Measurements from ENCODE around the gene ISOC1.

Gene ISOC1

DNA sequence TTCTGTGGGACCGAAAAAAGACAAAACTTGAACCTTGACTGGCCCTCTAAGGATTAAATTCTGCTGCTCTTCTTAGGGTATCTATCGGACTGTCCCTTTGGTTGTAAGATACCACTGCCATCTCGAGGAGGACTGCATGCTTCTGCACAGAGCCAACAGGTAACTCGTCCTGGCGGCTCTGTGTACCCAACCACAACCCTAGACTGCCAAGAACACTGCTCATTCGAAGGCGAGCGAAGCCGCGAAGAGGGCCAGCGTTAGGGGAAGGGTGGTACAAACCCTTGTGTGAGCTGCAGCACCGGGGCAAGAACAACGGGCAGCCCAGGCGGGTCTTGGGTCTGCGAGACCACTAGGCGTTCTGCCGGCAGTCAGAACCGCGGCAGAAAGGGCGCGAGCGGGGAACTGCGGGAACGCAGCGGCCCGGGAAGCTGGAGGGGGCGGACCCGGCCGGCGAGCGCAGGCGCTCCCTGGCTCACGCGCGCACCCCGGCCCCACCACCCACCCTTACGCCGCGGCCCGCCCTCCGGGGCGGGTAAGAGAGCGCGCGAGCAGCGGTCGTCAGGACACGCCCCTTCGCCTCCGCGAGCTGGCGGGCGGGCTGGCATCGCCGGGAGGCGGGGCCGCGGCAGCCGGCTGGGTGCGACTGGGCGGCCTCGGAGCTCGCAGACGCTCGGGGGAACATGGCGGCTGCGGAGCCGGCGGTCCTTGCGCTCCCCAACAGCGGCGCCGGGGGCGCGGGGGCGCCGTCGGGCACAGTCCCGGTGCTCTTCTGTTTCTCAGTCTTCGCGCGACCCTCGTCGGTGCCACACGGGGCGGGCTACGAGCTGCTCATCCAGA lies at the start of gene ISOC1:
TSS of gene ISOC1 (plus strand) at position 663 of the 837 bp plus-strand sequence. CDS start at position 681, 18 bp downstream.
- peak; percentile 76 to 89 for DNase-seq

- no peak for DNase-seq
Observed at GRCh38 chr5:129046151-129046550, 48.4 kb upstream of the ISOC1 start.

DNA sequence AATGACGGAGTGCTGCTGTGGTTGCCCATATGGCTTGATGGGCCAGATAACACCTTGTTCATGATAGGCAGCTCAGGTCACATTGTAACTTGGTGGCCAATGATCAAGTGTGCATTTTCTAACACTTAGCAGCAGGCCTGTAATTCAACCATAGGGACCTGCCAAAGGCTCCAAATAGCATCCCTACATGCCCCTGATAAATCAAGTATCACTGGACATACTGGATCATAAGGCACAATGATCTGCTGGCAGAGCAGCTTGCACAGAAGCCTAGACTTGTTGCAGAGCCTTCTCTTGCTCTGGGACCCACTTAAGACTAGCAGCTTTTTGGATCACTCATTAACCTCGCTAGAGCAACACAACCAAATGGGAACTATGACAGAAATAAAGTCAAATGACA lies 46.0 kb upstream of the ISOC1 start:
- DNase-seq: no peak

GRCh38 chr5:129049126-129049799 lies 45.3 kb upstream of the ISOC1 start:
- DNase-seq: no peak

- no peak for DNase-seq
Observed at GRCh38 chr5:129051283-129051682, 43.3 kb upstream of the ISOC1 start.

DNA sequence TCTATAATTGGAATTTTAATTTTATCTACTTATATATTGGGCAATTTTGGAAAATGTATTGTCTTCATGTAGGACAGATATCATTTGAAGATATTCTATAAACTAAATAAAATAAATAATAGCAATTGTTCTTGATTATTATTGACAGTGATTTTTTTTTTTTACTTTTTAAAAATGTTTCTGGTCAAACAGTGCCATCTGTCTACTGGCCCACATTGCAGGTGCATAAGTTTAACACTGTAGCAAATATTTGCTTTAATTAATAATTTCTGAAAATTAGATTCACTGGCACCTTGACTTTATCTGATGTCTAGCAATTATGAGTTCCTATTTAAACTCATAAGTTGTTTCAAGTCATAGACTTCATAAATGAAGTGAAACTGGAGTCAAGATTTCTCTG lies 41.1 kb upstream of the ISOC1 start:
- DNase-seq: no peak

GRCh38 chr5:129057329-129057728 lies 37.2 kb upstream of the ISOC1 start:
- DNase-seq: no peak

DNA sequence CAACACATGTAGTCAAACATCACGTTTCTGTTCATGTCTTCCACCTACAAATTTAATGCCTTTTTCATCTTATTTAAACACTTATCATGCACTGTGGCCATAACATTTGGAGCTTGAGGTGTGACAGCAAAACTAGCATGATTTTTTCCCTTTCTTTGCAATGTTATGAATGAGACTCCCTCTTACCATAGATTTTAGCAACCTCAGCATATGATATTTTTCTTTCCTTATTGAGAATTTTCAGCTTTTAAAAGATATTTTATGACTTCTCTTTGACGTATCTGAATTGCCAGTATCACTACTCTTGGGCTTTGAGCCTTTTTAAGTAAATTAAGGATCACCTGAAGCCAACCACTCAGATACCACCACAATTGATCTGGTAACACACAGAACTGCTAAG lies 32.7 kb upstream of the ISOC1 start:
- no peak for DNase-seq

DNA sequence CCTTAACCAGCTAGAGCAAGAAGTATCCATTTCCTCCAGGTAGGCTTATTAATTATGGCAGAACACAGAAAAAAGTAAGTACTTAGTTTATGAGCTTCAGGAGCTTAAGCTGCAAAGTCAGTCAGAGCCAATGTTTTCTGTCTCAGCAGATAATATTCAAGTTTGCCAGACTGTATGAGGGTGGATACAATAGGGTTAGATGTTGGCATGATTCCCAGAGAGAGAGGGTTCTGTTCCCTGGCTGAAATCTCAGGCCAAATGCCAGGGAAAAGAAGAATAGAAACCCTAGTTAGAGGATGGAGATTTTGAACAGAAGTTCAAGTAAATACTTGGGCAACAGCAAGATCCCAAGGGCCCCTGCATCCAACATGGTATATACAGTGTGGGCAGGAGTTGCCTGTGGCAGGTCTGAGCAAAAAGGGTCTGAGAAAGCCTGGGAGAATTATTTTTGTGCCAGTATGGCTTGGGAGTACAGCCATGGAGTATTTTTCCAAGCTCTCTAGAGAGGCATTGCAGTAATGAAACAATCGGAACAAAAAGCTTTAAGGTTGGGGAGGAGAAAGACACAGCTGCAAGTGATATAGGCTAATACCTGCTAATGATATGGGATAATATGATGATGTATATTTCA lies 31.0 kb upstream of the ISOC1 start:
- no peak for DNase-seq

GRCh38 chr5:129065721-129066120 lies 28.8 kb upstream of the ISOC1 start:
- DNase-seq: no peak

DNA sequence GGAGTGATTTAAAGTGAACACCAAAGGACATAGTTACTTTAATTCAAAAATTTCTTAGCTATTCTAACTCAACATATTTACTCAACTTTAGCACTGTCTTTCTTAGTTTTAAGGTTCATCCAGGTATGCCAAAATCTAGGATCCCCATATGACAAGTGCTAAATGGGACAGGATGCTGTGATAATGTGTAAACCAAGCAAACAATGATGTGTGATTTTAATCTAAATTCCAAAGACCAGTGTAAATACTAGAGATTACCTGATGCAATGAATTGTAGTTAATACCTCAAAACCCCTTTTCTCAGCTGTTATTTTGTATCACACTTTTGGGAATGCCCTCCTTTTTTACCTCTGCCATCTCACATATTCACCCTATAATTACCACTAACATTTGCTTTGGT lies 26.8 kb upstream of the ISOC1 start:
- DNase-seq: no peak

DNA sequence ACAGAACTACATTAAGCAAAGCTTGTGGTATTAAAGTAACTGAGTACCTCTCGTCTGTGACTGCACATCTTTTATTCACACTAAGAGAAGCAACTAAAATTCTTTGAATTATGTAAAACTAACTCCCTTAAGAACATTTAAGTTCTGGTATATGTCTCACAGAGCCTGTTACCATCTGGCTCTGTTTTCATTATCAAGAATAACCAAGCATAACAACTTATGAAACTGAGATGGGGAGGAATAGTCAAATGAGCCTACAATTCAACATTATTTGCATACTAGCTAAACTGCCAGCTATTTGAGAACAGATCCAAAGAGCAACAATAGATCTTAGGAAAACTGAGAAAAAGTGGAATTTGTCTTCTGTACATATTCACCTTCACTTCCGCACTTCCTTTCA lies 25.3 kb upstream of the ISOC1 start:
- no peak for DNase-seq

GRCh38 chr5:129073111-129073510 lies 21.4 kb upstream of the ISOC1 start:
- DNase-seq: no peak

GRCh38 chr5:129074903-129075302 lies 19.6 kb upstream of the ISOC1 start:
- no peak for DNase-seq

GRCh38 chr5:129077433-129078075 lies 17.0 kb upstream of the ISOC1 start:
- no peak for DNase-seq

DNA sequence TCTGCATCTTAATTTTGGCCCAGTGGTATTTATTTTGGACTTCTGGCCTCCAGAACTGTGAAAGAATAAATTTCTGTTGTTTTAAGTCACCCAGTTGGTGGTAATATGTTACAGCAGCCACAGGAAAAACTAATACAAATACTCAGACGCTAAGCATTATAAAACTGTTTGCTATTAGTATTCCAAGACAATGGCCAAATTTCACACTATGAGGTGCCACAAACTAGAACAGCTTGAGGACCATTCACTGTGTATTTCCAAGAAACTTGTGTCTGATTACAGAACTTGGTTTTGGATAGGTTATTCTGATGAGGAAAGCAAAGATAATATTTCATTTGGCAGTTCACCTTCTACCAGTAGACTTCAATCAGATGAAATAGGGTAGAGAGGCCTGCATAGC lies 16.3 kb upstream of the ISOC1 start:
- no peak for DNase-seq

- DNase-seq: no peak
Observed at GRCh38 chr5:129078660-129079059, 15.9 kb upstream of the ISOC1 start.

- DNase-seq: no peak
Observed at GRCh38 chr5:129079496-129079895, 15.1 kb upstream of the ISOC1 start.

DNA sequence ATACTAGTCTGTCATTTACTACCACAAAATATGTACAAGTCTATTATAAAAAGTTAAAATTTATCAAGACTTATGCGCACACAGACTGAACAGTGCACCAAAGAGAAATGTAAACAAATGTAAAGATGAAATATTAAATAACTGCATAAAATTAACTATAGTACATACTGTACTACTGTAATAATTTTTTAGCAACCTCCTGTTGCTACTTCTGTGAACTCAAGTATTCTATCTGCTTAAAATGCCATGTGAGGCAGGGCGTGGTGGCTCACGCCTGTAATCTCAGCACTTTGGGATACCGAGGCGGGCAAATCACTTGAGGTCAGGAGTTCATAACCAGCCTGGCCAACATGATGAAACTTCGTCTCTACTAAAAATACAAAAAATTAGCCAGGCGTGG lies 13.8 kb upstream of the ISOC1 start:
- DNase-seq: no peak

- DNase-seq: no peak
Observed at GRCh38 chr5:129082225-129083136, 12.1 kb upstream of the ISOC1 start.

DNA sequence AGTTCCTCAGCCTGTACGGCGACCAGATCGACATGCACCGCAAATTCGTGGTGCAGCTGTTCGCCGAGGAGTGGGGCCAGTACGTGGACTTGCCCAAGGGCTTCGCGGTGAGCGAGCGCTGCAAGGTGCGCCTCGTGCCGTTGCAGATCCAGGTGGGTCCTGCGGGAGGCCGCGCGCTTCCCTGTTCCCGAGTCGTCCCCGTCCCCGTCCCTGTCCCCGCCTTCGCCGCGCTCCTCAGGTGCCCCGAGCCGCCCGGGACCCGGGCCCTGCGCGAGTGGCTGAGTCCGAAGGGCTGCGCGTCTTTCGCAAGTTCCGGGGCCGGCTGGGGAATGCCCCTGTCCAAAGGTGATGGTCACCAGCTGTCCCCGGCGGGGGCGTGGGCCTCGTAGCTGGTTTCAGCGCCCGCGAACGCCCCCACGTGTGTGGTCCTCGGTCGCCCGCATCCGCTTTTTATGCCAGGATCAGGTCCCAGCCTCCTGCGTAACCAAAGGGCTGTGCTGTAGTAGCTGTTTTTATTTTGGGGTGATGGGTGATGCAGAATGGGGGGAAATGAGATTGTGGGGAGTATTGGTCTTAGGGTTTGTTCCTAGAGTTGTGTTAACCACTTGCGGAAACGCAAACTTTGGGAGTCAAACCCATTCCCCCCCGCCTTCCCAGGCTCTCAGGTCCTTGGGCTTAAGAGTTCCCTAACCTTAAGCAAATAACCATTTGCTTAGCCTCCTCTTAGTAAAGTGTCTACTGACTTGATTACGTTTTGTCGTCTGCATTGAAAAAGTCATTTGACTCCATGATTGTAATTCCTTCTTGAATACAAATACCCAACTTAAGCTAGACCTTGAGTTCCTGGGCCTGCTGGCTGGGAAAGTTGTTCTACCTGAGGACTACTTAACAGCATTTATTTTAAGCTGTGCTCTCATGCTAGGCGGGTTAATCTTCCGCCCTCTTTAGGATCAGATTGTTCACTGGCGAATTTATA lies 663 bp downstream of the ISOC1 start:
- DNase-seq: no peak
